Measurements from ENCODE around the gene EFR3B. TPM values are rescaled to one million over a fixed set of nuclear protein-coding genes. Genes with fewer than 3 reads are reported as not detected.

EFR3B gene
- total and polyA plus RNA-seq, 2 of the 4 experiments (the other 2 are of a cell fraction) = 0.38 to 0.90 TPM

DNA sequence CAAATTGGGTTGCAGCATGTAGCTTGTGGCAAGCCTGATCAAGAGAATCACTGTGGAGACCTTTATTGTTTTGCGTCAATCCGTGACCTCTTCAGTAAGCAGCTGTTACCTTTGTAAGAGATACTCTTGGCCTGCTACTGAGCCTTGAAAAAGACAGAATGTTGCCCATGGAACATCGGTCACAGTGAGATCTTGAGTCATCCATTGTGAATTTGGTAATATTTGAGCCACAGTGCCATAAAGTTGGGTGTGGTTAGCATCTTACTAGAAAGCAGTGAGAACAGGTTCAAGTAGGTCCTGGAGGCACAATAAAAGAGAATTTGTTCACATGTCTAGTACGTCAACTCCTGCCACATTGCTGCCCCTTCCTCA, 12.7 kb upstream of the EFR3B start:
- H2AK9ac ChIP-seq (replicated peaks; ENCODE audit: low read depth, low read length, poor library complexity) = no peak overlapping the region
- H3K4me2 ChIP-seq (ENCODE audit: low read depth, low read length) = no peak overlapping the region
- POLR2A ChIA-PET (ENCODE audit: unreplicated experiment) = no interaction called here
- no peak overlapping the region for H3K9ac ChIP-seq (ENCODE audit: low read depth, low read length)
- ATAC-seq (ENCODE audit: low read depth) (no peak), DNase-seq (no peak)
- CTCF ChIA-PET = no interaction called here
- no peak overlapping the region for H2AK5ac ChIP-seq (ENCODE audit: low read depth, low read length)
- H4K20me1 ChIP-seq (ENCODE audit: insufficient read depth, low read length) = no peaks in the 10 kb centered on the region
- H3K4ac ChIP-seq (ENCODE audit: low read depth, low read length) = no peak overlapping the region
- H2BK120ac ChIP-seq (ENCODE audit: low read depth, low read length) = no peak overlapping the region
- H3K4me3 ChIP-seq (ENCODE audit: insufficient read depth, low read depth, low read length) = no peak overlapping the region
- dilution Hi-C loops (cut with HindIII; ENCODE audit: low sequenced_read_pairs, unreplicated experiment) (no loop called here), intact Hi-C loops (cut with micrococcal nuclease) (no loop called here), in situ Hi-C loops (cut with MboI; ENCODE audit: low sequenced_read_pairs) (no loop called here)
- WGBS, 2 experiments (ENCODE audit: extremely low coverage in 2 of 2, insufficient read length in 1 of 2) = 100% methylated on average over 3 of the region's 4 CpGs; no CpG with 5 or more reads in 1 of the 2 experiments
- H3K9me3 ChIP-seq (ENCODE audit: control insufficient read depth, insufficient read depth, low read length) = peaks cover 1% of the 10 kb centered on the region; the same call in 1 of the 2 replicates
- no peak overlapping the region for H3K18ac ChIP-seq (ENCODE audit: low read depth, low read length)
- no peak overlapping the region for H3K14ac ChIP-seq (replicated peaks; ENCODE audit: low read depth, low read length)
- no peak overlapping the region for H2BK20ac ChIP-seq (ENCODE audit: low read depth, low read length)
- H3K27ac ChIP-seq (ENCODE audit: insufficient read depth, low read length) = no peak overlapping the region
- no peak overlapping the region for H2BK15ac ChIP-seq (ENCODE audit: low read depth, low read length)
- 0 out of 2 replicates have a peak, but pooled peaks cover 3% of the 10 kb centered on the region for H3K9me1 ChIP-seq (ENCODE audit: insufficient read depth, low read length)
- H4K8ac ChIP-seq (ENCODE audit: low read depth in 2 of 2, low read length in 2 of 2) = no peak overlapping the region
- no peak overlapping the region for H4K91ac ChIP-seq (ENCODE audit: insufficient read depth, low read depth, low read length)
- no peak overlapping the region for H2BK5ac ChIP-seq (ENCODE audit: low read depth, low read length, poor library complexity, severe bottlenecking)
- no peaks in the 10 kb centered on the region for H3K36me3 ChIP-seq (ENCODE audit: control insufficient read depth, insufficient read depth, low read length)
- no TSS peak for BruUV-seq (replicated peaks)
- no peak overlapping the region for H3K56ac ChIP-seq (ENCODE audit: extremely low read depth, insufficient read depth, low read length)
- H3K4me1 ChIP-seq (ENCODE audit: control insufficient read depth, insufficient read depth, low read length) = no peaks in the 10 kb centered on the region
- H3K27me3 ChIP-seq (ENCODE audit: control insufficient read depth, insufficient read depth, low read length) = peaks cover 33% of the 10 kb centered on the region
- no peaks in the 10 kb centered on the region for H3K79me1 ChIP-seq (ENCODE audit: low read depth in 1 of 2, low read length in 2 of 2)
- TF ChIP-seq FOS (IDR thresholded peaks at IDR 0.05; ENCODE audit: low read depth, low read length) (no peak), RAD21 (IDR thresholded peaks at IDR 0.05; ENCODE audit: low read length) (no peak), POLR2A (IDR thresholded peaks at IDR 0.05; ENCODE audit: low read depth, low read length) (no peak), CHD1 (IDR thresholded peaks at IDR 0.05; ENCODE audit: low read depth, low read length) (no peak), MAFK (IDR thresholded peaks at IDR 0.05; ENCODE audit: low read depth, low read length) (no peak), RFX5 (IDR thresholded peaks at IDR 0.05; ENCODE audit: low read depth, low read length) (no peak), MXI1 (IDR thresholded peaks at IDR 0.05; ENCODE audit: borderline replicate concordance, low read depth, low read length) (no peak), CEBPB (IDR thresholded peaks at IDR 0.05; ENCODE audit: low read depth, low read length) (no peak), NFE2L2 (IDR thresholded peaks at IDR 0.05; ENCODE audit: low read depth, low read length) (no peak)
- TF ChIP-seq, protein P1, sequence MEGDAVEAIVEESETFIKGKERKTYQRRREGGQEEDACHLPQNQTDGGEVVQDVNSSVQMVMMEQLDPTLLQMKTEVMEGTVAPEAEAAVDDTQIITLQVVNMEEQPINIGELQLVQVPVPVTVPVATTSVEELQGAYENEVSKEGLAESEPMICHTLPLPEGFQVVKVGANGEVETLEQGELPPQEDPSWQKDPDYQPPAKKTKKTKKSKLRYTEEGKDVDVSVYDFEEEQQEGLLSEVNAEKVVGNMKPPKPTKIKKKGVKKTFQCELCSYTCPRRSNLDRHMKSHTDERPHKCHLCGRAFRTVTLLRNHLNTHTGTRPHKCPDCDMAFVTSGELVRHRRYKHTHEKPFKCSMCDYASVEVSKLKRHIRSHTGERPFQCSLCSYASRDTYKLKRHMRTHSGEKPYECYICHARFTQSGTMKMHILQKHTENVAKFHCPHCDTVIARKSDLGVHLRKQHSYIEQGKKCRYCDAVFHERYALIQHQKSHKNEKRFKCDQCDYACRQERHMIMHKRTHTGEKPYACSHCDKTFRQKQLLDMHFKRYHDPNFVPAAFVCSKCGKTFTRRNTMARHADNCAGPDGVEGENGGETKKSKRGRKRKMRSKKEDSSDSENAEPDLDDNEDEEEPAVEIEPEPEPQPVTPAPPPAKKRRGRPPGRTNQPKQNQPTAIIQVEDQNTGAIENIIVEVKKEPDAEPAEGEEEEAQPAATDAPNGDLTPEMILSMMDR (conservative IDR thresholded peaks at IDR 0.05; ENCODE audit: low read depth, low read length) = no peak
- TF ChIP-seq, protein P2, sequence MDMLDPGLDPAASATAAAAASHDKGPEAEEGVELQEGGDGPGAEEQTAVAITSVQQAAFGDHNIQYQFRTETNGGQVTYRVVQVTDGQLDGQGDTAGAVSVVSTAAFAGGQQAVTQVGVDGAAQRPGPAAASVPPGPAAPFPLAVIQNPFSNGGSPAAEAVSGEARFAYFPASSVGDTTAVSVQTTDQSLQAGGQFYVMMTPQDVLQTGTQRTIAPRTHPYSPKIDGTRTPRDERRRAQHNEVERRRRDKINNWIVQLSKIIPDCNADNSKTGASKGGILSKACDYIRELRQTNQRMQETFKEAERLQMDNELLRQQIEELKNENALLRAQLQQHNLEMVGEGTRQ (IDR thresholded peaks at IDR 0.05; ENCODE audit: low read depth, low read length) = no peak
- TF ChIP-seq, protein P3, sequence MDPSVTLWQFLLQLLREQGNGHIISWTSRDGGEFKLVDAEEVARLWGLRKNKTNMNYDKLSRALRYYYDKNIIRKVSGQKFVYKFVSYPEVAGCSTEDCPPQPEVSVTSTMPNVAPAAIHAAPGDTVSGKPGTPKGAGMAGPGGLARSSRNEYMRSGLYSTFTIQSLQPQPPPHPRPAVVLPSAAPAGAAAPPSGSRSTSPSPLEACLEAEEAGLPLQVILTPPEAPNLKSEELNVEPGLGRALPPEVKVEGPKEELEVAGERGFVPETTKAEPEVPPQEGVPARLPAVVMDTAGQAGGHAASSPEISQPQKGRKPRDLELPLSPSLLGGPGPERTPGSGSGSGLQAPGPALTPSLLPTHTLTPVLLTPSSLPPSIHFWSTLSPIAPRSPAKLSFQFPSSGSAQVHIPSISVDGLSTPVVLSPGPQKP (IDR thresholded peaks at IDR 0.05; ENCODE audit: borderline replicate concordance, low read depth, low read length) = no peak
- H3K23ac ChIP-seq (ENCODE audit: low read depth, low read length) = no peak overlapping the region
- H2AFZ ChIP-seq (replicated peaks; ENCODE audit: low read length, poor library complexity) = no peak overlapping the region
- no peak overlapping the region for H4K5ac ChIP-seq (ENCODE audit: low read depth, low read length)

Data from IMR-90 (cell line).